ENCODE results near the gene OR2J3.
"Not testable (repeated sequence)": the region's sequence is repeated elsewhere in the genome, so short reads cannot be mapped to it uniquely, and the experiment has no call there.

Gene OR2J3

DNA sequence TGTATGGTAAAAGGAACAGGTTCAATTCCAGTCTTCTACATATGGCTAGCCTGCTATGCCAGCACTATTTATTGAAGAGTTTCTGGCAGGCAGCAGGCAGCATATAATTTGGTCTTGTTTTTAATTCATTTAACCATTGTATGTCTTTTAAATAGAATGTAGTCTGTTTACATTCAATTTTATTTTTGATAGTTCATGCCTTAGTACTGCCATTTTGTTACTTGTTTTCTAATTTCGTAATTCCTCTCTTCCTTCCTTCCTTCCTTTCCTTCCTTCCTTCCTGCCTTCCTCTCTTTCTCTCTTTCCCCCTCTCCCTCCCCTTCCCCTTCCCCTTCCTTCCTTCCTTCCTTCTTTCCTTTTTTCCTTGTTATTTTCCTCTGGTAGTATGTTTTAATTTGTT lies 45.2 kb downstream of the OR2J3 start:
- in situ Hi-C loops (cut with HindIII; ENCODE audit: low sequenced_read_pairs): no loop called here
- TF ChIP-seq, protein P1, sequence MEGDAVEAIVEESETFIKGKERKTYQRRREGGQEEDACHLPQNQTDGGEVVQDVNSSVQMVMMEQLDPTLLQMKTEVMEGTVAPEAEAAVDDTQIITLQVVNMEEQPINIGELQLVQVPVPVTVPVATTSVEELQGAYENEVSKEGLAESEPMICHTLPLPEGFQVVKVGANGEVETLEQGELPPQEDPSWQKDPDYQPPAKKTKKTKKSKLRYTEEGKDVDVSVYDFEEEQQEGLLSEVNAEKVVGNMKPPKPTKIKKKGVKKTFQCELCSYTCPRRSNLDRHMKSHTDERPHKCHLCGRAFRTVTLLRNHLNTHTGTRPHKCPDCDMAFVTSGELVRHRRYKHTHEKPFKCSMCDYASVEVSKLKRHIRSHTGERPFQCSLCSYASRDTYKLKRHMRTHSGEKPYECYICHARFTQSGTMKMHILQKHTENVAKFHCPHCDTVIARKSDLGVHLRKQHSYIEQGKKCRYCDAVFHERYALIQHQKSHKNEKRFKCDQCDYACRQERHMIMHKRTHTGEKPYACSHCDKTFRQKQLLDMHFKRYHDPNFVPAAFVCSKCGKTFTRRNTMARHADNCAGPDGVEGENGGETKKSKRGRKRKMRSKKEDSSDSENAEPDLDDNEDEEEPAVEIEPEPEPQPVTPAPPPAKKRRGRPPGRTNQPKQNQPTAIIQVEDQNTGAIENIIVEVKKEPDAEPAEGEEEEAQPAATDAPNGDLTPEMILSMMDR (IDR thresholded peaks at IDR 0.05; ENCODE audit: low read depth, low read length, missing control alignments): no peak
- no peak for DNase-seq (ENCODE audit: low read depth)

DNA sequence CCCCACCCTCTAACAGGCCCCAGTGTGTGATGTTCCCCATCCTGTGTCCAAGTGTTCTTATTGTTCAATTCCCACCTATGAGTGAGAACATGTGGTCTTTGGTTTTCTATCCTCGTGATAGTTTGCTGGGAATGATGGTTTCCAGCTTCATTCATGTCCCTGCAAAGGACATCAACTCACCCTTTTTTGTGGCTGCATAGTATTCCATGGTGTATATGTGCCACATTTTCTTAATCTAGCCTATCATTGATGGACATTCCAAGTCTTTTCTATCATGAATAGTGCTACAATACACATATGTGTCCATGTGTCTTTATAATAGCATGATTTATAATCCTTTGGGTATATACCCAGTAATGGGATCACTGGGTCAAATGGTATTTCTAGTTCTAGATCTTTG lies 47.3 kb downstream of the OR2J3 start:
- in situ Hi-C loops (cut with HindIII; ENCODE audit: low sequenced_read_pairs); H3K4me3 ChIP-seq (ENCODE audit: low read depth, low read length); DNase-seq (ENCODE audit: low read depth): not testable (repeated sequence)

More for the DNA sequence above, 45.2 kb downstream of the OR2J3 start:
- H3K4me3 ChIP-seq (ENCODE audit: low read depth, low read length): no peak overlapping the region

DNA sequence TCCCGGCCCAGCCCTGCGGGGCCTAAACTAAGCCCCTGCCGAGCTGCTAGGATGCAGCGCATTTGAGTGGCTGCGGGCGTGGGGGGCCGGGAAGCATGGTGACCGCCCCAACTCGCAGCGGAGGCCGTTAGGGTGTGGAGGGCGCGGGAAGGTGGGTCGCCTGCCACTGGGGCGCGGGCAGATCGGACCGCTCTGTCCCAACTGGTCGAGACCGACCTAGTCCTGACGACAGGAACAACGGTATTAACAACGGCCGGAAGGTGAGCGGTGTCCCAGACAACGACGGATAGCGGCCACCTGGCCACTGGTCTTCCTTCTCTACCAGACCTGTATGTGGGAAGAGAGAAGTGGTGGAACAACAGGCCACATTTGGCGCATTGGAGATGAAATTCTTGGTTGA lies 52.1 kb downstream of the OR2J3 start:
- DNase-seq (ENCODE audit: low read depth); H3K4me3 ChIP-seq (ENCODE audit: low read depth, low read length); in situ Hi-C loops (cut with HindIII; ENCODE audit: low sequenced_read_pairs): not testable (repeated sequence)
